Neural progenitor cell (in vitro differentiated cells): ENCODE results near the gene PODN.

Experiments
- EZH2 ChIP-seq: fragments of 200-600 bp; sonication (generic); IDR thresholded peaks from 2 replicates; pipeline ENCODE4 v1.6.1; 2017; ENCODE audit warnings: antibody characterized with exemption, mild to moderate bottlenecking, moderate library complexity
- EZH2phosphoT487 ChIP-seq: fragments of 200-600 bp; sonication (generic); IDR thresholded peaks from 2 replicates; pipeline ENCODE4 v1.6.1; 2017; ENCODE audit warnings: antibody characterized with exemption

- TF ChIP-seq EZH2phosphoT487 (no peak), EZH2 (no peak)
Observed at GRCh38 chr1:53025034-53025768, 36.8 kb upstream of the PODN start.
